CD14-positive monocyte (primary cell): ENCODE results near the gene MSI1. TPM values are rescaled to one million over a fixed set of nuclear protein-coding genes. Genes with fewer than 3 reads are reported as not detected.

ENCODE experiments used
- DNase-seq, 3 donors: peaks; one replicate each; pipeline ENCODE4 v3.0.0-alpha.2; 2011 to 2022
- H2AFZ ChIP-seq: 2 replicates; pipeline ENCODE4 v1.6.0; 2012; ENCODE audit warnings: mild to moderate bottlenecking, low read depth, low read length, inconsistent platforms; ENCODE audit not compliant: insufficient read depth, poor library complexity, severe bottlenecking
- H3K27ac ChIP-seq, 2 donors: 1 replicate in 1 of 2; 2 replicates in 1 of 2; pipeline ENCODE4 v1.5.1; 2012 to 2013; ENCODE audit warnings: low read length in 2 of 2, control low read depth in 1 of 2, inconsistent platforms in 1 of 2, low read depth in 1 of 2, mild to moderate bottlenecking in 1 of 2
- H3K27me3 ChIP-seq, 2 donors: one replicate each; pipeline versions ENCODE4 v1.6.0 to v1.6.1; 2011 to 2013; ENCODE audit warnings: low read length in 2 of 2; ENCODE audit not compliant: control insufficient read depth in 2 of 2, insufficient read depth in 2 of 2
- H3K36me3 ChIP-seq, 2 donors: replicated peaks in 1 of 2; 1 replicate in 1 of 2; 2 replicates in 1 of 2; pipeline versions ENCODE4 v1.5.1 to v1.6.1; 2012 to 2013; ENCODE audit warnings: low read length in 2 of 2, control low read depth in 1 of 2, inconsistent platforms in 1 of 2, mild to moderate bottlenecking in 1 of 2; ENCODE audit not compliant: insufficient read depth in 2 of 2, control insufficient read depth in 1 of 2
- H3K4me1 ChIP-seq, 2 donors: 1 replicate in 1 of 2; 2 replicates in 1 of 2; pipeline versions ENCODE4 v1.5.1 to v1.6.1; 2012 to 2013; ENCODE audit warnings: low read length in 2 of 2, control low read depth in 1 of 2, inconsistent platforms in 1 of 2, mild to moderate bottlenecking in 1 of 2, moderate library complexity in 1 of 2; ENCODE audit not compliant: insufficient read depth in 2 of 2, control insufficient read depth in 1 of 2
- H3K4me2 ChIP-seq: replicated peaks from 2 replicates; pipeline ENCODE3; 2012; ENCODE audit warnings: low read length, moderate library complexity, mild to moderate bottlenecking; ENCODE audit not compliant: poor library complexity, severe bottlenecking; ENCODE audit errors: extremely low read depth
- H3K4me3 ChIP-seq, 3 experiments: fragments of 200-600 bp in 1 of 3; sonication (generic) in 1 of 3; replicated peaks in 1 of 3; 1 replicate in 2 of 3; 2 replicates in 1 of 3; pipeline ENCODE4 v1.5.1; 2011 to 2013; ENCODE audit warnings: low read length in 3 of 3, mild to moderate bottlenecking in 3 of 3, control low read depth in 2 of 3, low read depth in 2 of 3, inconsistent platforms in 1 of 3, moderate library complexity in 1 of 3
- H3K79me2 ChIP-seq: 2 replicates; pipeline ENCODE4 v1.6.0; 2012; ENCODE audit warnings: mild to moderate bottlenecking, control low read depth, inconsistent platforms, low read length, moderate library complexity; ENCODE audit not compliant: insufficient read depth
- H3K9ac ChIP-seq: 2 replicates; pipeline ENCODE4 v1.6.0; 2017; ENCODE audit warnings: low read length, mild to moderate bottlenecking; ENCODE audit not compliant: insufficient read depth, poor library complexity, severe bottlenecking
- H3K9me3 ChIP-seq, 2 donors: replicated peaks in 1 of 2; 1 replicate in 1 of 2; 2 replicates in 1 of 2; pipeline versions ENCODE4 v1.5.1 to v1.6.1; 2012 to 2013; ENCODE audit warnings: low read length in 2 of 2, control low read depth in 1 of 2; ENCODE audit not compliant: control insufficient read depth in 1 of 2, insufficient read depth in 1 of 2
- H4K20me1 ChIP-seq: 2 replicates; pipeline ENCODE4 v1.6.0; 2012; ENCODE audit warnings: mild to moderate bottlenecking, low read length, control low read depth, moderate library complexity; ENCODE audit not compliant: insufficient read depth
- H3K27ac Mint-ChIP-seq, 7 donors: one replicate each; pipeline ENCODE4 v1.8.0; 2020; ENCODE audit warnings: mild to moderate bottlenecking in 7 of 7, mixed read lengths in 7 of 7, moderate library complexity in 6 of 7, inconsistent platforms in 2 of 7
- H3K27me3 Mint-ChIP-seq, 3 donors: one replicate each; pipeline ENCODE4 v1.8.0; 2021 to 2022; ENCODE audit warnings: low read depth in 3 of 3, mild to moderate bottlenecking in 3 of 3, mixed read lengths in 3 of 3, moderate library complexity in 3 of 3, inconsistent platforms in 1 of 3
- H3K36me3 Mint-ChIP-seq, 2 donors: one replicate each; pipeline ENCODE4 v1.8.0; 2020; ENCODE audit warnings: mixed read lengths in 2 of 2, inconsistent platforms in 1 of 2, mild to moderate bottlenecking in 1 of 2
- H3K4me1 Mint-ChIP-seq: one replicate; pipeline ENCODE4 v1.8.0; 2020; ENCODE audit warnings: mild to moderate bottlenecking, mixed read lengths
- H3K4me3 Mint-ChIP-seq, 2 donors: one replicate each; pipeline ENCODE4 v1.8.0; 2020; ENCODE audit warnings: mild to moderate bottlenecking in 2 of 2, mixed read lengths in 2 of 2, moderate library complexity in 1 of 2
- H3K9me3 Mint-ChIP-seq, 7 donors: one replicate each; pipeline ENCODE4 v1.8.0; 2020 to 2022; ENCODE audit warnings: mixed read lengths in 7 of 7, mild to moderate bottlenecking in 6 of 7, moderate library complexity in 6 of 7, inconsistent platforms in 2 of 7
- CTCF ChIP-seq: fragments of 200-600 bp; IDR thresholded peaks from one replicate; pipeline ENCODE4 v1.8.0; 2022; ENCODE audit warnings: antibody characterized with exemption, mild to moderate bottlenecking
- WGBS: methylation state at CpG from one replicate; pipeline ENCODE4 v1.1.5; 2013; ENCODE audit warnings: missing lambda C conversion rate; ENCODE audit not compliant: insufficient coverage; 5-methylcytosine and 5-hydroxymethylcytosine counted together
- intact Hi-C, 2 donors: fragments of 100-400 bp; cut with micrococcal nuclease; formaldehyde crosslinking; loops; one replicate each; pipeline versions ENCODE4 v1.15.0 to v1.15.1; 2023
- polyA plus RNA-seq, 3 donors: library from polyadenylated mRNA; depleted of rRNA in 1 of 3; unstranded in 2 of 3; stranded (reverse) in 1 of 3; fragments of 300-500 nt in 2 of 3; fragments of >200 nt in 1 of 3; fragmentation: Illumina TruSeq in 2 of 3; gene quantifications; 1 replicate in 2 of 3; 2 replicates in 1 of 3; pipeline ENCODE4 v1.2.3, GENCODE V29; 2012 to 2021

The MSI1 gene
- polyA plus RNA-seq, 3 donors, result not detected

GRCh38 chr12:120343039-120343537 lies 25.9 kb downstream of the MSI1 start:
- H3K27me3 ChIP-seq, result no peaks in the 10 kb centered on the region
- no peaks in the 10 kb centered on the region for H3K4me1 ChIP-seq
- WGBS, result 54% methylated on average over 6 of the region's 10 CpGs
- no peak for TF ChIP-seq CTCF
- no peak overlapping the region for H3K4me3 Mint-ChIP-seq
- no peaks in the 10 kb centered on the region for H3K79me2 ChIP-seq
- peaks cover 0 to 3% of the 10 kb centered on the region in 2 donors for H3K9me3 ChIP-seq
- no peak overlapping the region for H3K4me3 ChIP-seq
- H3K9me3 Mint-ChIP-seq, result peaks cover 2 to 13% (median 4%) of the 10 kb centered on the region in 7 donors
- no peak overlapping the region for H3K27ac ChIP-seq
- intact Hi-C loops, result no loop called here
- no peaks in the 10 kb centered on the region for H3K4me1 Mint-ChIP-seq
- peaks cover 4 to 7% (median 6%) of the 10 kb centered on the region in 3 donors for H3K27me3 Mint-ChIP-seq
- no peak overlapping the region for H3K4me2 ChIP-seq
- no peaks in the 10 kb centered on the region for H4K20me1 ChIP-seq
- H3K27ac Mint-ChIP-seq, result no peak overlapping the region
- no peak overlapping the region for H2AFZ ChIP-seq
- DNase-seq, result no peak
- H3K36me3 Mint-ChIP-seq, result no peaks in the 10 kb centered on the region
- no peak overlapping the region for H3K9ac ChIP-seq
- no peaks in the 10 kb centered on the region for H3K36me3 ChIP-seq

GRCh38 chr12:120342175-120343038 lies 26.6 kb downstream of the MSI1 start:
- Mint-ChIP-seq H3K27ac (no peak overlapping the region), H3K9me3 (peaks cover 9 to 20% (median 10%) of the 10 kb centered on the region in 7 donors), H3K4me1 (no peaks in the 10 kb centered on the region), H3K27me3 (peaks cover 4 to 7% (median 6%) of the 10 kb centered on the region in 3 donors), H3K4me3 (no peak overlapping the region), H3K36me3 (no peaks in the 10 kb centered on the region)
- TF ChIP-seq CTCF, result no peak
- H4K20me1 ChIP-seq, result no peaks in the 10 kb centered on the region
- H3K9me3 ChIP-seq, result peaks cover 6 to 10% of the 10 kb centered on the region in 2 donors
- no peak overlapping the region for H3K9ac ChIP-seq
- WGBS, result 79% methylated on average over 21 of the region's 30 CpGs
- no peaks in the 10 kb centered on the region for H3K27me3 ChIP-seq
- no peak overlapping the region for H3K4me2 ChIP-seq
- no peaks in the 10 kb centered on the region for H3K4me1 ChIP-seq
- H3K4me3 ChIP-seq, result no peak overlapping the region
- H3K27ac ChIP-seq, result no peak overlapping the region
- intact Hi-C loops, result no loop called here
- no peaks in the 10 kb centered on the region for H3K79me2 ChIP-seq
- H3K36me3 ChIP-seq, result no peaks in the 10 kb centered on the region
- no peak overlapping the region for H2AFZ ChIP-seq
- DNase-seq, result no peak
